Liver (tissue), 3 donors: Measurements from ENCODE around the gene SGMS1.

Experiments
- JUND ChIP-seq, 2 donors: IDR thresholded peaks; 2 replicates each; pipeline ENCODE4 v1.6.1; 2016; ENCODE audit warnings: antibody characterized with exemption in 2 of 2
- NR2F2 ChIP-seq: IDR thresholded peaks from 2 replicates; pipeline ENCODE4 v1.6.1; 2016; ENCODE audit warnings: antibody characterized with exemption
- RAD21 ChIP-seq, 2 donors: IDR thresholded peaks; 2 replicates each; pipeline ENCODE4 v1.6.1; 2016; ENCODE audit warnings: antibody characterized with exemption in 2 of 2, mild to moderate bottlenecking in 2 of 2
- RXRA ChIP-seq, 2 donors: IDR thresholded peaks; 2 replicates each; pipeline ENCODE4 v1.6.1; 2017 to 2018; ENCODE audit warnings: antibody characterized with exemption in 2 of 2, mild to moderate bottlenecking in 1 of 2
- TAF1 ChIP-seq: conservative IDR thresholded peaks from 2 replicates; pipeline ENCODE4 v1.6.1; 2016; ENCODE audit warnings: antibody characterized with exemption, mild to moderate bottlenecking
- YY1 ChIP-seq: IDR thresholded peaks from 2 replicates; pipeline ENCODE4 v1.6.1; 2016; ENCODE audit warnings: antibody characterized with exemption, mild to moderate bottlenecking
- TF ChIP-seq, protein P1 (sequence below): fragments of 150-350 bp; IDR thresholded peaks from 2 replicates; pipeline ENCODE4 v1.5.1; 2017; ENCODE audit warnings: improper control_type of control experiment, low read depth, low read length; ENCODE audit not compliant: missing input control
- TF ChIP-seq, protein P2 (sequence below): IDR thresholded peaks from 2 replicates; pipeline ENCODE4 v1.6.1; 2016; ENCODE audit warnings: antibody characterized with exemption, mild to moderate bottlenecking
- TF ChIP-seq, protein P3 (sequence below): IDR thresholded peaks from 2 replicates; pipeline ENCODE4 v1.6.1; 2016; ENCODE audit warnings: antibody characterized with exemption
- donor health status: healthy.
- donor health status: healthy.

DNA sequence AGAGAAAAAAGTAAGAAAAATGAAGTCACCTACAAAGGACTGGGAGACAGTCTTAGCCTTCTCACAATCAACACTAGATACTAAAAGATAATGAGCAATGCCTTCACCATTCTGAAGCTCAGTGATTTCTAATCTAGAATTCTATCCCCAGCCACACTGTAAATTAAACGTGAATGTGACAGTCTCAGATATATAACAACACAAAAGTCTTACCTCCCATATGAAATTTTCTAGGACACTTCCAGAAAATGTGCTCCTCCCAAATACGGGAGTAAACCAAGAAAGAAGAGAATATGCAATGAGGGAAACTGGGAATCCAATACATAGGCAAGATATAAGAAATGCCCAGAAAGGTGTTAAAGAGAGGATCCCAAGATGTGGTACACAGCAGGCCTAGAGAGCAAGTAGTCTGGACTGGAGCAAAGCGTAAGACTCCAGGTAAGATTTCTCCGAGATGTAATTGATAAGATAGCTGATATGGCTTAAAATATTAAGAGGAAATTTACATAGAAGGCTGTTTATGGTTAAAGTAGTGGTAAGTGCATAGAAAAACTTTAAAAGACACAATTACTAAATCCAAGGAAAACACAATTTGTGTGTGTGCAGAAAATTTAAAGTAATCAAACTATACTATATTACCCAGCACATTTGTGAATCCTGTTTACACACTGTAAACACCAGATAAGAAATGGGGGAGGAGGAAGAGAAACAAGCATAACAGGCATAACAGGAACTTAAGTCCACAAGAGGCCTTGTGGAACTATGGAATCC, 44.1 kb downstream of the SGMS1 start:
- TF ChIP-seq, protein P1, sequence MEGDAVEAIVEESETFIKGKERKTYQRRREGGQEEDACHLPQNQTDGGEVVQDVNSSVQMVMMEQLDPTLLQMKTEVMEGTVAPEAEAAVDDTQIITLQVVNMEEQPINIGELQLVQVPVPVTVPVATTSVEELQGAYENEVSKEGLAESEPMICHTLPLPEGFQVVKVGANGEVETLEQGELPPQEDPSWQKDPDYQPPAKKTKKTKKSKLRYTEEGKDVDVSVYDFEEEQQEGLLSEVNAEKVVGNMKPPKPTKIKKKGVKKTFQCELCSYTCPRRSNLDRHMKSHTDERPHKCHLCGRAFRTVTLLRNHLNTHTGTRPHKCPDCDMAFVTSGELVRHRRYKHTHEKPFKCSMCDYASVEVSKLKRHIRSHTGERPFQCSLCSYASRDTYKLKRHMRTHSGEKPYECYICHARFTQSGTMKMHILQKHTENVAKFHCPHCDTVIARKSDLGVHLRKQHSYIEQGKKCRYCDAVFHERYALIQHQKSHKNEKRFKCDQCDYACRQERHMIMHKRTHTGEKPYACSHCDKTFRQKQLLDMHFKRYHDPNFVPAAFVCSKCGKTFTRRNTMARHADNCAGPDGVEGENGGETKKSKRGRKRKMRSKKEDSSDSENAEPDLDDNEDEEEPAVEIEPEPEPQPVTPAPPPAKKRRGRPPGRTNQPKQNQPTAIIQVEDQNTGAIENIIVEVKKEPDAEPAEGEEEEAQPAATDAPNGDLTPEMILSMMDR, result no peak
- TF ChIP-seq RAD21 (IDR thresholded peaks at IDR 0.05) (no peak), NR2F2 (no peak), TAF1 (no peak), YY1 (no peak), RXRA (IDR thresholded peaks at IDR 0.05) (no peak), JUND (IDR thresholded peaks at IDR 0.05) (no peak)
- TF ChIP-seq, protein P2, sequence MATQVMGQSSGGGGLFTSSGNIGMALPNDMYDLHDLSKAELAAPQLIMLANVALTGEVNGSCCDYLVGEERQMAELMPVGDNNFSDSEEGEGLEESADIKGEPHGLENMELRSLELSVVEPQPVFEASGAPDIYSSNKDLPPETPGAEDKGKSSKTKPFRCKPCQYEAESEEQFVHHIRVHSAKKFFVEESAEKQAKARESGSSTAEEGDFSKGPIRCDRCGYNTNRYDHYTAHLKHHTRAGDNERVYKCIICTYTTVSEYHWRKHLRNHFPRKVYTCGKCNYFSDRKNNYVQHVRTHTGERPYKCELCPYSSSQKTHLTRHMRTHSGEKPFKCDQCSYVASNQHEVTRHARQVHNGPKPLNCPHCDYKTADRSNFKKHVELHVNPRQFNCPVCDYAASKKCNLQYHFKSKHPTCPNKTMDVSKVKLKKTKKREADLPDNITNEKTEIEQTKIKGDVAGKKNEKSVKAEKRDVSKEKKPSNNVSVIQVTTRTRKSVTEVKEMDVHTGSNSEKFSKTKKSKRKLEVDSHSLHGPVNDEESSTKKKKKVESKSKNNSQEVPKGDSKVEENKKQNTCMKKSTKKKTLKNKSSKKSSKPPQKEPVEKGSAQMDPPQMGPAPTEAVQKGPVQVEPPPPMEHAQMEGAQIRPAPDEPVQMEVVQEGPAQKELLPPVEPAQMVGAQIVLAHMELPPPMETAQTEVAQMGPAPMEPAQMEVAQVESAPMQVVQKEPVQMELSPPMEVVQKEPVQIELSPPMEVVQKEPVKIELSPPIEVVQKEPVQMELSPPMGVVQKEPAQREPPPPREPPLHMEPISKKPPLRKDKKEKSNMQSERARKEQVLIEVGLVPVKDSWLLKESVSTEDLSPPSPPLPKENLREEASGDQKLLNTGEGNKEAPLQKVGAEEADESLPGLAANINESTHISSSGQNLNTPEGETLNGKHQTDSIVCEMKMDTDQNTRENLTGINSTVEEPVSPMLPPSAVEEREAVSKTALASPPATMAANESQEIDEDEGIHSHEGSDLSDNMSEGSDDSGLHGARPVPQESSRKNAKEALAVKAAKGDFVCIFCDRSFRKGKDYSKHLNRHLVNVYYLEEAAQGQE, result no peak
- TF ChIP-seq, protein P3, sequence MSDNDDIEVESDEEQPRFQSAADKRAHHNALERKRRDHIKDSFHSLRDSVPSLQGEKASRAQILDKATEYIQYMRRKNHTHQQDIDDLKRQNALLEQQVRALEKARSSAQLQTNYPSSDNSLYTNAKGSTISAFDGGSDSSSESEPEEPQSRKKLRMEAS, result no peak
